Measurements from ENCODE around the gene TXNDC2.

GRCh38 chr18:9870431-9871008 is 15.3 kb upstream of the TXNDC2 start:
- no peak for TF ChIP-seq CTCF (conservative IDR thresholded peaks at IDR 0.05; ENCODE audit: low read depth, low read length)
- TF ChIP-seq RAD21 (IDR thresholded peaks at IDR 0.05; ENCODE audit: low read length) = no peak
- no peak for TF ChIP-seq RCOR1 (IDR thresholded peaks at IDR 0.05; ENCODE audit: insufficient replicate concordance, low read length)
- TF ChIP-seq, protein P1, sequence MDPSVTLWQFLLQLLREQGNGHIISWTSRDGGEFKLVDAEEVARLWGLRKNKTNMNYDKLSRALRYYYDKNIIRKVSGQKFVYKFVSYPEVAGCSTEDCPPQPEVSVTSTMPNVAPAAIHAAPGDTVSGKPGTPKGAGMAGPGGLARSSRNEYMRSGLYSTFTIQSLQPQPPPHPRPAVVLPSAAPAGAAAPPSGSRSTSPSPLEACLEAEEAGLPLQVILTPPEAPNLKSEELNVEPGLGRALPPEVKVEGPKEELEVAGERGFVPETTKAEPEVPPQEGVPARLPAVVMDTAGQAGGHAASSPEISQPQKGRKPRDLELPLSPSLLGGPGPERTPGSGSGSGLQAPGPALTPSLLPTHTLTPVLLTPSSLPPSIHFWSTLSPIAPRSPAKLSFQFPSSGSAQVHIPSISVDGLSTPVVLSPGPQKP (IDR thresholded peaks at IDR 0.05; ENCODE audit: borderline replicate concordance, low read depth, low read length) = no peak
- no peak for TF ChIP-seq CEBPB (IDR thresholded peaks at IDR 0.05; ENCODE audit: low read depth, low read length)
- no peak for TF ChIP-seq FOS (IDR thresholded peaks at IDR 0.05; ENCODE audit: low read depth, low read length)
- TF ChIP-seq RFX5 (IDR thresholded peaks at IDR 0.05; ENCODE audit: low read depth, low read length) = no peak
- no peak for TF ChIP-seq BHLHE40 (IDR thresholded peaks at IDR 0.05; ENCODE audit: low read depth, low read length)
- no peak for TF ChIP-seq POLR2A (IDR thresholded peaks at IDR 0.05; ENCODE audit: low read depth, low read length)
- no peak for TF ChIP-seq SMC3 (IDR thresholded peaks at IDR 0.05; ENCODE audit: low read depth, low read length)
